Measurements from ENCODE around the gene NFKBIZ. TPM values are rescaled to one million over a fixed set of nuclear protein-coding genes. Genes with fewer than 3 reads are reported as not detected.
"Not testable (repeated sequence)": the region's sequence is repeated elsewhere in the genome, so short reads cannot be mapped to it uniquely, and the experiment has no call there.

NFKBIZ gene
- total RNA-seq, 1 donor from 2014 or later: 61.0 TPM

DNA sequence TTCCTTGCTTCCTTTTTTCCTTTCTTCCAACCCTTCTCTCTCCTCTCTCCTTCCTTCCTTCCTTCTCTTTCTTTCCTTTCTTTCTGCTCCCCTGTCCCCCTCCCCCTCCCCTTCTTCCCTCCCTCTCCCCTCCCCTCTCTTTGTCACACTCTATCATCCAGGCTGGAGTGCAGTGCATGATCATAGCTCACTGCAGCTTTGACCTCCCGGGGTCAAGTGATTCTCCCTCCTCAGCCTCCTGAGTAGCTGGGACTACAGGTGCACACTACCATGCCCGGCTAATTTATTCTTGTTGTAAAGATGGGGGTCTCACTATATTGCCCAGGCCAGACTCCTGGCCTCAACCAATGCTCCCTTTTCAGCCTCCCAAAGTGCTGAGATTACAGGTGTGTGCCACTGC is 18.7 kb downstream of the NFKBIZ start:
- intact Hi-C loops (cut with micrococcal nuclease): no loop called here

DNA sequence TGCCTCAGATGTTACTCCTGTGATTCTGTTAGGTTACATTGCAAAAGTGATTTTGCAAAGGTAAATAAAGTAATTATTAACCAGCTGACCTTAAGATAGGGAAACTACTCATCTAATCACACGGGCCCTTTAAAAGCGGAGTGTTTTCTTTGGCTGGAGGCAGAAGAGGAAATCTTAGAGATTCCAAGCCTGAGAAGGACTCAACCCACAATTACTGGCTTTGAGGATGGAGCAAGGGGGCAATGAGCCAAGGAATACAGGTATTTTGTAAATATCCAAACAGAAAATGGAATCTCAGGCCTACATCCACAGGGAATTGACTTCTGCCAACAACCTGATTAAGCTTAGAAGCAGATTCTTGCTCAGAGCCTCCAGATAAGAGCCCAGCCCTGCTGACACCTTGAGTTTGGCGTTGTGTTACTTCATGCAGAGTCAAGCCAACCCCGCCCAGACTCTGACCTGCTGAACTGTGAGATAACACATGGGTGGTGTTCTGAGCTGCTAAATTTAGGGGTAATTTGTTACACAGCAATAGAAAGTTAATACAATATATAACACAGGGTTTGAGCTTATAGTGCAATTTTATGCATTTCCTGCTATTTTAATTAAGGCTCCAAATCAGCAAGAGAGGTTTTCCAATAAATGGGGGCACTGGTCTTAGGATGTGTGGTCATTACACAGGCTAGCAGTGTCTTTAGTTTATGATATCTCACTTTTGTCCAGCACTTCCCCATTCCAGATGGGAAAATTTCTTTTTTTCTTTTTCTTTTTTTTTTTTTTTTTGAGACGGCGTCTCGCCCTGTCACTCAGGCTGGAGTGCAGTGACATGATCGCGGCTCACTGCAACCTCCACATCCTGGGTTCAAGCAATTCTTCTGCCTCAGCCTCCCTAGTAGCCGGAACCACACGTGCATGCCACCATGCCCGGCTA is 19.5 kb downstream of the NFKBIZ start:
- intact Hi-C loops (cut with micrococcal nuclease): no loop called here

DNA sequence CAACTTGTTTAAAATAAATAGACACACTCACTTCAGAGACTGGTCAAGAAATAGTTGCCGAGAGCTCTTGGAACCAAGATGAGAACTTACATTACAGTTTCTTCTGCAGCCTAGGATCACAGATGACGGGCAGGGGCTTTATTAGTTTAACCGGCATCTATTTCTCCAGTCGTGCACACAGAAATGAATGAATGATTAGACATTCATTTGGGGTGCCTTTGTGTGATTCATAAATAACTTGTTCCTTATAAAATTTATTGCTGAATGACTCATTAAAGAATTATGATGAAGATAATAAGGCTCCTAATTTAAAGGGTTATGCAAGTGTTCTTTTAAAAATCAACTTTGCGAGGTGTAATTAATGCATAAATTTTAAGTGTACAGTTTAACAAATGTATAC is 20.8 kb downstream of the NFKBIZ start:
- intact Hi-C loops (cut with micrococcal nuclease): no loop called here

DNA sequence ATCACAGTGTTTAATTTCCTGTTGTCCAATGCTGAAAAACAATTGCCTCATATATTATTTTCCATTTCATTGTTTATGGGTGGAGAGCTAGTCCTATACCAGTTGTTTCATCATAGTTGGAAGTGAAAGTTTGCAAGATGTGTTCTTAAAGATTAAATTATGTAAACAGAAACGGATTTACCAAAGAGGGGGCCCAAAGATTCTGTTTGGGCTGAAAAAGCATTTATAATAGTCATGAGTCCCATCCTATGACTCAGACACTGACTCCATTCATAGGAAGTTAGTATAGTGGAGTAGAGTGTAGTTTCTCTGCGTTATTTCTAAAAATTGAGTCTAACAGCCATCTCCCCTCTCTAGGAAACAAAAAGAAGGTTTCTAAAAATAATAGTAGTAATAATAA is 24.3 kb downstream of the NFKBIZ start:
- intact Hi-C loops (cut with micrococcal nuclease): no loop called here

DNA sequence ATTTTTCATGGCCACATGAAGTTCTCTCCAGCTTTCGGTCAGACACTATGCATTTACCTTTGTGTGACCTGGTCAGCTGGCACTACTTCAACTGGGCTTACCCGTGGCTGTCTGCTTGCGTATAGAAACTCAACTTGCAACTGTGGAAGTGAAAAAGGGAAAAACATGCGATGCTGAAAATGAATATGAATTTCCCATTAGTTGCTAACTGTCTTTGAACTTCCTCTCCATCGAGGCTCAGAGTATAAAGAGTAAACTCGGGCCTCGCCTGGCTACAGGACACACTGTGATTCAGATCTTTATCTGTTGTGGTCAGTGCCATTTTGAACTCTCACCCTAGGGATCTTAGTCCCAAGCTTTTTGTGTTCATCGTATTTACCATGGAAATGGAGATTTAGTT is 26.8 kb downstream of the NFKBIZ start:
- intact Hi-C loops (cut with micrococcal nuclease): no loop called here

DNA sequence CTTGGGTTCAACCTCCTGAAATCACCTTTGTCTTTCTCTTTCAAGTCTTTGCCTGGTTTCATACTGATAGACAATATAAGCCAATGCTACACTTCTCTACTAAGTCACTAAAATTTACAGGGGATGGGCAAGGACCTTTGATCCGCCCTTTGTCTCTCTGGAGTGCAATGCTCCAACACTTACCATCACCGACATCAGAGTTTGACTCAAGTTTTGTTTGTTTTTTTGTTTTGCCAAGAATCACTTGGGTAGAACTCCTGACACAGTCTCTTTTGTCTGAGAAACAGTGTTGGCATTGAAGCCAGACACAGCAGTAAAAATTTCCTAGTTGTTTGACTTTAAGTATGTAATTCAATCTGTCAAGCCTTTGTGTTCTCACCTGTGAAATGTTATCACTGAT is 29.3 kb downstream of the NFKBIZ start:
- intact Hi-C loops (cut with micrococcal nuclease): no loop called here

DNA sequence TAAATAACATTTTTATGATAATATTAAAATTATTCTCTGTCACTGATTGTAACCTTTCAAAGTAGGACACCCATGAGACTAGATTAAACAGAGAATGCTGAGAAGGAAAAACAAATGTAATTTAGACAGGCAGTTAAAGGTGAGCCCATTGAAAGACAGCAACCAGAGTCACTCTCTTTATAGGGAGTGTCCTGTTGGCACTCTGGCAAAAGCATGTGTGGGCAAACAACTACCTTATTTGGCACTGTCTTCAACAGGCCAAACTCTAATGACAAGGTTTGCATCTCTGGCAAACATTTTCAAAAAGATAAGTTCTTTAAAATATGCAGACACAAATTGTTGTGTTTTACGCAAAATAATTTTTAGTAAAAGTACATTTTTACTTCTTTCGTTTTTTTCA is 29.8 kb downstream of the NFKBIZ start:
- intact Hi-C loops (cut with micrococcal nuclease): no loop called here

DNA sequence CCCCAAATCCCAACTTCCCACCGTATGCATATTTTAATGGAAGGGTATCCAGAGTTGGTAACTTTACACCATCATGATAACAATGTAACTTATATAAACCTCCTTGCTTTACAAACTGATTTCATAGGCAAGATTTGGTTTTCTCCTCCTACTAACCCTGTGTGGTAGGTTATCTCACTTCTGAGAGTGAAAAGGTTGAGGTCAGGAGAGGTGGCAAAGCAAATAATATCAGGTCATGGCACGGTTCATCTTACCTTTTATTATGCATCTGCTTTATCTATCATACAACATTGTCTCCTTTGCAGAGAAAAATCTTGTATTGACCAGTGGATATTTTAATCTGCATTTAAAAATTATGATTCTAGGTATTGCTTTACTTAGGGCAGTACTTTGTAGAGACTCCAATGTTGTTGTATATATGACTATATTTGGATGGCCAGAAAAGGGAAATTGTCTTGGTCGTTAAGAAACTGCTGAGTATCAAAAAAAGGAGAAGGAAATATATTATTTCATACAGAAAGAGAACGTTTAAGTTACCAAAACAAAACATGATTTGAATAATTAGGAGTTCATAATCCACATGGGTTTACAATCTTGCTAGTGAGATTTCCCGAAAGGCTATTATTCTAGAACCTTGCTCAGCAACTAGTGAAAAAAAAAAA is 30.4 kb downstream of the NFKBIZ start:
- intact Hi-C loops (cut with micrococcal nuclease): no loop called here

DNA sequence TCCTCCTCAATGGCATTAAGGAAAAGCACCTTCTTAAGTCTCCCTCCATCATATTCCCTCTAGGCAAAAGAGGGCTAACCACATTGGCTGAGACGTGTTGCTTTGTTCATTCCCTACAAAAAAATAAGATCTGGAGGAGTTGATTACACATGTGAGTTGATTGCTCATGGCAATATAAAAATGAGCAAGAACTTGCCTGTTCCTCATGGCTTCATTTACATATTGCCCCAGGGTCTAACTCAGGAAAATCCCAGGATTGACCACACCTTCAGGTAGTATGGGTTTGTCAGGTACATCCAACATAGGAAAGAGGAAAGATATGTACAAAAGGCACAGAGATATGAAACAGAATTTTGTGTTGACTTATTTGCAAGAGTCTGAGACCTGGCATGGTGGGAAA is 35.5 kb downstream of the NFKBIZ start:
- intact Hi-C loops (cut with micrococcal nuclease): no loop called here

DNA sequence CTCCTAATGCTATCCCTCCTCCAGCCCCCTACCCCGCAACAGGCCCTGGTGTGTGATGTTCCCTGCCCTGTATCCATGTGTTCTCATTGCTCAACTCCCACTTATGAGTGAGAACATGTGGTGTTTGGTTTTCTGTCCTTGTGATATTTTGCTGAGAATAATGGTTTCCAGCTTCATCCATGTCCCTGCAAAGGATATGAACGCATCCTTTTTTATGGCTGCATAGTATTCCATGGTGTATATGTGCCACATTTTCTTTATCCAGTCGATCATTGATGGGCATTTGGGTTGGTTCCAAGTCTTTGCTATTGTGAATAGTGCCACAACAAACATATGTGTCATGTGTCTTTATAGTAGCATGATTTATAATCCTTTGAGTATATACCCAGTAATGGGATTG is 36.3 kb downstream of the NFKBIZ start:
- intact Hi-C loops (cut with micrococcal nuclease): not testable (repeated sequence)

DNA sequence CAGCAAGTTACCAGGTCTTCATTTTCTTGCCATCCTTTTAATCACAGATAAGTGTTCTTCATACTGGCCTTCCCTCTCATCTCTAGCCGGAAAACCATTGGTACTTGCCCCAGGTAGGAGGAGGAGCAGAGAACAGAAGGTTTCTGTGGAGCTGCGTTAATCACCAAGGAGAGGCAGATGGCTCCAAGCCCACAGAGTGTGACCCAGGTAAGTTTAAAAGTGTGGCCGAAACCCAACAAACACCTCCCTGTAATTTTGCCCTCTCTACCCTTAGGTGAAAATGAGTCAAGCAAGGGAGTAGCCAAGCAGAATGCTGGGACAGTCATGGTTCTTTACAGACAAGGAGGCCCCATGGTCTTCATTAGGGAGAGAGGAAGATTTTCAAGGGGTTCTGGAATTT is 37.3 kb downstream of the NFKBIZ start:
- intact Hi-C loops (cut with micrococcal nuclease): no loop called here

DNA sequence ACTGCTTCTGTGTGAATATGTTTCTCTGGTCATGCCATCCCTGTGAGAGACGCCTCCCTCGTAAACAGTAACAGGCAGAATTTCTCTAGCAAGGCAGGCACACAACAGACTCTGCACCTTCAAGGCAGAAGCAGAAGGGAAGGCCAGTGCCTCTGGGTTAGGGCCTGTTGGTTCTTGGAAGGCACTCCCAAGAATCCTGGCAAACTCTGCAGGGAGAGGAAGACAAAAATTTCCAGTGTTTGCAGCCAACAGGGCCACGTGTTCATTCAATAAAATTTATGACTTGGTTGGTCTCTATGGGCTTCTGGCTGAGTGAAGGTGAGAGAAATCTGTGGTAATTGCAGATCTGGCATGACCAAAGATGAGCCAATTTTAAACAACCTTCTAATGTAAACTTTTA is 39.3 kb downstream of the NFKBIZ start:
- intact Hi-C loops (cut with micrococcal nuclease): no loop called here

DNA sequence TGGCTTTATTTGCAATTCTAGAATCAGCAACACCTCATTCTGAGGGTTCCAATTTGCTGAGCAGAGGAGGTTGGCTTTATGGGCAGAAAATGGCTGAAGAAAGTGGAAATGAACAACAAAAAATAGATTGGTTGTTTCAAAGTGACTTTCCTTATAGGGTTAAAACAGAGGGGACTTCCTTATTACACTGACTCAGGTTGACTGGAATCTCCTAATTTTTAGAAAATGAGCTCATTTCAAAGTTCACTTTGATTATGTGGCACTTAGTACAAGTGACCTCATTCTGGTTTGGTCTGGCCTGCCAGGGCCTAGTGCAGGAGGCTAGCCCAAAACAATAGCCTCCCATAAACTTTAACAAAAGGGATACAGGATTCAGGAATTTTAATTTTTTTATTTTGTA is 41.4 kb downstream of the NFKBIZ start:
- intact Hi-C loops (cut with micrococcal nuclease): no loop called here

DNA sequence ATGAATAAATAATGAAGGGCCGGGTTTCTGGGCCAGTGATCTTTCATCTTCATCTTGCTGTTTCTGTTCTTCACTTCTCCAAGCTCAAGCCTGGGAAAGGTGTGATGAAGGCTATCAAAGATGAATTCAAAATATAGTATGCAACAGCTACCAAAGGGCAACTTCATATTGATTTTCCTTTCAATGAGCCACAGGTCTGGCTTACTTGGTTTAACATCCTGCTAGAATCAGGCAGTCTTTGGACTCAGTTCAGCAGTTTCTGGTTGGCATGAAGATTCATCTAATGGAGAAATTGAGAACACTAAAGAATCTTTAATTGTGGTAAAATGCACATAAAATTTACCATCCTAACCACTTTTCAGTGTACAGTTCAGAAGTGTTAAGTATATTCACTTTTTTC is 43.3 kb downstream of the NFKBIZ start:
- intact Hi-C loops (cut with micrococcal nuclease): no loop called here

DNA sequence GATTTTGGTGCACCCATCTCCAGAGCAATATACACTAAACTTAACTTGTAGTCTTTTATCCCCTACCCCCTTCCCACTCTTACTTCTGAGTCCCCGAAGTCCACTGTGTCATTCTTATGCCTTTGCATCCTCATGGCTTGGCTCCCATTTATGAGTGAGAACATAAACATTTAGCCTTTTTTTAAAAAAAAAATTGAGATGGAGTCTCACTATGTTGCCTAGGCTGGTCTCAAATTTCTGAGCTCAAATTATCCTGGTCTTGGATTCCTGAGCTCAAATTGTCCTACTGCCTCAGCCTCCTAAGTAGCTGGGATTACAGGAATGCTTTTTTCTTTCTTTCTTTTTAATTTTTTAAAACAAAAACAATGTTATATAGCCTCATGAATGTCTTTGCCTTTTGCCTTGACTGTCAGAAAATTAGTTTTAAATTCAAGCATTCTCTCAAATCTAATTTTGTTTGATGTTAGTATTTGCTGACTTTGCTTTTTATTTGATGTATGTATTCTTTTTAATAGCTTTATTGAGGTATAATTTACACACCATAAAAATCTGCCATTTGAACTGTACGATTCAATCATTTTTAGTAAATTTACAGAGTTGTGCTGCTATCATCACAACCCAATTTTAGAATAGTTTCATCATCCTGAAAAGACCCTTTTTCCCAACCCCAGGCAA is 46.9 kb downstream of the NFKBIZ start:
- intact Hi-C loops (cut with micrococcal nuclease): no loop called here

DNA sequence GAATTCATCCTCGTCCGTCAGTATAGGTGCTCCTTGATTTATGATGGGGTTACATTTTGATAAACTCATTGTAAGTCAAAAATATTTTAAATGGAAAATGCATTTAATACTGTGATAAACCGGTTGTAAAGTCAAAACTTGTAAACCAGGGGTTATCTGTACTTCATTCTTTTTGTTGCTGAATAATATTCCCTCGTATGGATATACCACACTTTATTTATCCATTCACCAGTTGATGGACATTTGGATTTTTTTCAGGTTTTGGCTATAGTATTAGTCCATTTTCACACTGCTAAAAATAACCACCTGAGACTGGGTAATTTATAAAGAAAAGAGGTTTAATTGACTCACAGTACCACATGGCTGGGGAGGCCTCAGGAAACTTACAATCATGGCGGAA is 47.7 kb downstream of the NFKBIZ start:
- intact Hi-C loops (cut with micrococcal nuclease): no loop called here

DNA sequence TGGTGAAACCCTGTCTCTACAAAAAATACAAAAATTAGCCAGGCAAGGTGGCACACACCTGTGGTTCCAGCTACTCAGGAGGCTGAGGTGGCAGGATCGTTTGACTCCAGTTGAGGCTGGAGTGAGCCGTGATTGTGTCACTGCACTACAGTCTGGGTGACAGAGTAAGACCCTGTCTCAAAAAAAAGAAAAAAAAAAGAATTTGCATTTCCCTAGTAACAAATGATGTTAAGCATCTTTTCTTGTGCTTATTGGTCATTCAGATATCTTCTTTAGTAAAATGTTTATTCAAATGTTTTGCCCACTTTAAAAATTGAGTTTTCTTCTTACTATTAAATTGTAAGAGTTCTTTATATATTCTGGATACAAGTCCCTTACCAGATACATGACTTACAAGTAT is 48.7 kb downstream of the NFKBIZ start:
- intact Hi-C loops (cut with micrococcal nuclease): no loop called here

DNA sequence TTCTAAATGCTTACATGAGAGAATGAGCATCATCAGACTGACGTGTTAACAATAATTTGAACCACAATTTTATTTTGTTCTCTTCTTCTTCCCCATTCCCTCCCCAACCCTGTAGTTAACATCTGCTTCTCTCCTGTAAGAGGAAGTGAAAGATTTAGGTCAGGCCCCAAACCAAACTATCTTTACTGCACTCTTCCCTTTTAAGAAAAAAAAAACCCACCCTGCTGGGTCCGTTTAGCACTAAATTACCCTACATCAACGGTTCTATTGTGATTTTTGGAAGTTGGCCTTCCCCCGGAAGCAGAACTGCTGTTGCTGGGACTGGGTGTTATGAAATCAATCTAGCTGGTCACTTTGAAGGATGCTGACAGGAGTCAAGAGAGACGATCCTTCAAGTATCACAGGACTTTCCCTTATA is 49.4 kb downstream of the NFKBIZ start:
- intact Hi-C loops (cut with micrococcal nuclease): no loop called here

DNA sequence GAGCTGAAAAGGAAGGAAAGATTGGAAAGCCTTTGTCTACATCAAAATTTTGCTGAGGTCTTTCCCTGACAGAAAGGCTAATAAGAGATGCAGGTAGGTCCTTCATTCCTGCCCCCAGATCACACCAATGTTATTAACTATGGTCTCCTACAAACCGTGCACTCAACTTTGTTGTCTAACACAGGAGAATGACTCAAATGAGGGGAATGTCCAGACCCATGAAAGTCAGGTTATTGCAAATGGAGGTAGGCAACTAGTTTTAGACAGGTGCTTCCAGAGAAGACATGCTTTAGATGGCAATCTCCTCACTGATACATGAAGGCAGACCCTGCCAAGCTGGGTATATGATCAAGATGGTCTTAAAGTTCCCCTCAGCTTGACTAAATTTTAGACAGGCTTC is 51.0 kb downstream of the NFKBIZ start:
- intact Hi-C loops (cut with micrococcal nuclease): no loop called here

DNA sequence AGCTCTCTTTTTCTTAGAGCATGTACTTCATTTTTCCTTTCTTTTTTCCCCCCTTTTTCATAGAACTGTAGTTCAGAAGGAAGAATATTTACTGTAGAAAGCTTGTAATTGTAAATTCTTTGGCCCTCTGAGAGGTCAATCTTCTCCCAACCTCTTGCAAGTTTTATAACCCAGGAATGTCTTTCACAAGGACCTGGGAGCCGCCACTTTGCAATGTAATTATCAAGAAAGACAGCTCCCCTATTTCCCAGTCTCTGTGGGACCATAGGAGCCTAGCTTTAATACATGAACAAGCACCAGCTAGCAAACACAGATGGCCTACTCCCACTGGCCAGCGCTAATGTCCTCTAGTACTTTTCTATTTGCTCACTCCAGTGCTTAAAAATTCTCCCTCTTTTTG is 51.4 kb downstream of the NFKBIZ start:
- intact Hi-C loops (cut with micrococcal nuclease): no loop called here

DNA sequence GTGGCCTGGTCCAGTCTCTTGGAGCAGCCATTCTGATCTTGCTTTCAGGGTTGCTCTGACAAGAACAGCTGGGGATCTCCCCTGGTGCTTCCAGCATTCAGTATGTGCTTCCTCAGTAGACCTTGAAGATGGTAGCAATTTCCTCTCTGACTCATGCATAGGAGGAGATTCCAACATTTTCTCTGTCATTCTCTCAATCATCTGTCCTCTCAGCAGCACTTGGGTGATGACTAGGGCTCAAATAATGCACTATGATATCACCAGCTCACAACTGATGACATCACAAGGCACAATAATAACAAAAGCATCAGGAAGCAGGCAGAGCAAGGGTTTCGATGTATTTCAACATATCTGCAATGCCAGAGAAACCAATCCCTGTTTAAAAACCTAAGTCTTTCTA is 52.7 kb downstream of the NFKBIZ start:
- intact Hi-C loops (cut with micrococcal nuclease): no loop called here

DNA sequence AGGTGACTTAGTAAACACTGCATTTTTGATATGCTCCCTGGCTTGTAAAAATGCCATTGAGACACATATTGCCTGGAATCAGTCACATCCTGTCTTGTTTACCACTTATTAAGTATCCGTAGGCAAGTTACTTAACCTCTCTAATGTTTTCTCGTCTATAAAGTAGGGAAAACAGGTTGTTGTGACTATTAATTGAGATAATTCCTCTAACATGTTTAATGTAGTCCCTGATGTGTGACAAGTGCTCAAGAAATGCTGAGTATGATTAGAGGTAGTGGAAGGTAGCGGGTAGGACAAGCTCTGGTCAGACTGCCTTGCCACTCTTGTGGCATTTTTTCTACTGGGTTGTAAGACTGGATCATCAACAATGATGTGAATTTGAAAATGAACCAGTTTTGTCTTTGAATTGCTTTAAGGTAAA is 54.1 kb downstream of the NFKBIZ start:
- intact Hi-C loops (cut with micrococcal nuclease): no loop called here
